A673 (cell line): ENCODE measurements around the gene RNH1.

Experiments used
- EZH2 ChIP-seq: fragments of 200-600 bp; sonication (generic); IDR thresholded peaks from 2 replicates; pipeline ENCODE4 v1.6.1; 2017; ENCODE audit warnings: borderline replicate concordance, low read depth, mild to moderate bottlenecking, mixed read lengths, antibody characterized with exemption, low read length; ENCODE audit not compliant: poor library complexity, severe bottlenecking
- TF ChIP-seq, protein P1 (sequence below): fragments of 300-800, 200-600 bp; sonication (generic); conservative IDR thresholded peaks from 2 replicates; pipeline ENCODE4 v1.5.1; 2017; ENCODE audit warnings: low read depth, mild to moderate bottlenecking, antibody characterized with exemption, low read length, moderate library complexity, mixed read lengths

DNA sequence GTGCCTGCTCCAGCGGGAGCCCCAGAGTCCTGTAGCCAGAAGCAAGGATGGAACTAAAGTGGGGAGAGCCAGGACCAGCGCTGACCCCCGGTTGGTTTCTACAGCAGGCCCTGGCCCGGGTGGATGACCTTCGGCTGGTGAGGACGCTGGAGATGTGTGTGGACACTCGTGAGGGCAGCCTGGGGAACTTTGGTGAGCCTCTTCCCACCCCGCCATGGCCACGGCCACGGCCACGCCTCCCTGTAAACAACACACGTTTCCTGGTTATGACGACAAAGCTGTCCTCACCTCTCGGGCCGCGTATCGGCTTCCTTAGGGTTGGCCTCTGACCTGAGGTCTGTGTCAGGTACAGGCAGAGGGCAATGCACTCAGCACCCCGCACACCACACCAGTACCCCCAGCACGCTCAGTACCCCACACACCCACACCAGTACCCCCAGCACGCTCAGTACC, 34.4 kb upstream of the RNH1 start:
- TF ChIP-seq, protein P1, sequence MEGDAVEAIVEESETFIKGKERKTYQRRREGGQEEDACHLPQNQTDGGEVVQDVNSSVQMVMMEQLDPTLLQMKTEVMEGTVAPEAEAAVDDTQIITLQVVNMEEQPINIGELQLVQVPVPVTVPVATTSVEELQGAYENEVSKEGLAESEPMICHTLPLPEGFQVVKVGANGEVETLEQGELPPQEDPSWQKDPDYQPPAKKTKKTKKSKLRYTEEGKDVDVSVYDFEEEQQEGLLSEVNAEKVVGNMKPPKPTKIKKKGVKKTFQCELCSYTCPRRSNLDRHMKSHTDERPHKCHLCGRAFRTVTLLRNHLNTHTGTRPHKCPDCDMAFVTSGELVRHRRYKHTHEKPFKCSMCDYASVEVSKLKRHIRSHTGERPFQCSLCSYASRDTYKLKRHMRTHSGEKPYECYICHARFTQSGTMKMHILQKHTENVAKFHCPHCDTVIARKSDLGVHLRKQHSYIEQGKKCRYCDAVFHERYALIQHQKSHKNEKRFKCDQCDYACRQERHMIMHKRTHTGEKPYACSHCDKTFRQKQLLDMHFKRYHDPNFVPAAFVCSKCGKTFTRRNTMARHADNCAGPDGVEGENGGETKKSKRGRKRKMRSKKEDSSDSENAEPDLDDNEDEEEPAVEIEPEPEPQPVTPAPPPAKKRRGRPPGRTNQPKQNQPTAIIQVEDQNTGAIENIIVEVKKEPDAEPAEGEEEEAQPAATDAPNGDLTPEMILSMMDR = no peak
- TF ChIP-seq EZH2 = no peak
